ENCODE data around the gene SPATA7.

GRCh38 chr14:88478931-88479330 is 93.5 kb downstream of the SPATA7 start:
- no peak for TF ChIP-seq HMGXB4 (CRISPR knock-in tag; IDR thresholded peaks at IDR 0.05)
- TF ChIP-seq ERG (CRISPR knock-in tag; IDR thresholded peaks at IDR 0.05) = no peak
- no peak for TF ChIP-seq CTCF (IDR thresholded peaks at IDR 0.05)

Measured in WTC11 (cell line).